ENCODE measurements around the gene PKP1. TPM values are rescaled to one million over a fixed set of nuclear protein-coding genes. Genes with fewer than 3 reads are reported as not detected.

Gene PKP1
- polyA plus RNA-seq, 3 donors: 0.12 to 0.24 (median 0.13) TPM

DNA sequence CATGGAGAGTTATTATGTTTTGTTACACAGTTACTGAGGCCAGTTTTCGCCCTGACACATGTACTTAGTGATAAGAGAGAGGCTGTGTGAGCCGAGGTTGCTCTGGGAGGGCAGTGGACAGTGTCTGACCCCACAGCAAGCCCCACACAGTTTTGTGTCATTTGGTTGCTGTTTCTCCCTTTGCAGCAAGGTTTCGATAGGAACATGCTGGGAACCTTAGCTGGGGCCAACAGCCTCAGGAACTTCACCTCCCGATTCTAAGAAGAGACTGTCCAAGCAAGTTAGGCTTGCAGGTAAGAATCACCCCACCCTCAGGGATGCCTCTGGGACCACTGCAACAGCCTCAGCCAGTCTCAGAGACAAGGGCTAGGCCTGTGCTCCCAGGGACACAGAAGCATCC, 45.3 kb downstream of the PKP1 start:
- DNase-seq: no peak

DNA sequence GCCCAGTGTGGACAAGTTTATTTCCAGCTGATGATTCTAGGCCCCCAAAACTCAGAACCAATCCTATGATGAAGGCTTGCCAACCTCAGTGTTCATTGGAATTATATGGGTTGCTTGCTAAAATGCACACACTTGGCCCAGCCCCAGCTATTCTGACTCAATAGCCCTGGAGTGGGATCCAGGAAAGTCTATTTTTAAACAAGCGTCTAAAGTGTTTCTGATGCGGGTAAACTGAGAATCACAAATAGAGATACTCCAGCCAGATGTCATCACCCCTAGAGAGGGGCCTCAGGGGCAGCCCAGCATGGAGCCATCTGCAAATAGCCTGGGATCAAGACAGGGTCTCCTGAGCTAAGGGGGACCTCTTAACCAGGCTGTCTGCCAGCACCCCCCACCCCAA, 46.0 kb downstream of the PKP1 start:
- DNase-seq: no peak

DNA sequence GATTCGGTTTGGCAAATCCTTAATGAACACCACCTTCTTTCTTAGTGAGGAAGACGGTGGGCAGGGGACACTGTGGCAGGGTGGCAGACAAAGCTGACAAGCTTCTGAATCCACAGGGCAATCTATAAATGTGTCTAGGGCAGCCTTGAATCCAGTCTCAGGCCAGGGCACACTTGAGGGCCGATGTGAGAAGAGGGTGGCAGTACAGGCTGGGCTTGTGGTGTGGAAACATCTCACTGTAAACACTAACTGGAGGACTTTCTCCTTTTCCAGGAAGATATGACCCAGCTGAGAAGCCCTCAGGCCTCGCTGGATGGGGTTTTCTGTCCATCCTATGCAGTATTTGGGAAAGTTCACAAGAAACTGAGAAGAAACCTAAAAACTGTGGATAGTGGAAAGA, 46.5 kb downstream of the PKP1 start:
- DNase-seq: no peak

DNA sequence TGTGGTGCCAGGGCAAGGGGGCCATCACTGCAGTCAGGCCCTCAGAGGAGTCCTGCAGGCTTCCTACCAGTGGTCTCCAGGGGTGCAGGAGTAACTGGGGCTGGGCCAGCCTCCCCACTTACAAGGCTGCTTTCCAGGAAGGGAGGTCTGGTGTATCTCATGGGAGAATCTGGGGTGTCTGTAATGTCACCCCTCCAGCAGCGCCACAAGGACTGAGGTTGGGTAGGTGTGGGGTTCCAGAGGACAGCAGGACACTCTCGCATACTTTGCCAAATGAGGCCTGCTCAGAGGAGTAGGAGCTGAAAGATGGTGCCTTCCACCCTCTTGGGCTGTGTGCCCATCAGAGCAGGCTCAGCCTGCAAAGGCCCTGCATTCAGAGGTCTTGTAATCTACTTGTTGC, 47.2 kb downstream of the PKP1 start:
- DNase-seq: no peak

DNA sequence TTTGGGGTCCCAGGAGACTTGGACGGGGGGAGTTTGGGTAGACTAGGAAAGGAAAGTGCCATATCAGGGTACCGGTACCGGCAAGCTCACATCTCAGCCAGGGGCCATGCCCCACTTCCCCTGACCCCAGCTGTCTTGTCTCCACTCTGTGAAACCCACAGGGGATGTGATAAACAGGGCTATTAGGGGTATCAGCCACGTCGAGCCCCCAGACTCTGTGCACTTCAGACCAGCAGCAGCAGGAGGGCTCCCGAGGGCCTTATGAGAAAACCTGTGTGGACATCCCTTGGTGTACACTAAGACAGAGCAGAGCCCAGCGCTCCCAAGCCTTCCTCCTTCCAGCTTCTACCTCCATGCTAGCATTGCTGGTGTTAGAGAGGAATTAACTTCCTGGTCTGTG, 47.9 kb downstream of the PKP1 start:
- no peak for DNase-seq

DNA sequence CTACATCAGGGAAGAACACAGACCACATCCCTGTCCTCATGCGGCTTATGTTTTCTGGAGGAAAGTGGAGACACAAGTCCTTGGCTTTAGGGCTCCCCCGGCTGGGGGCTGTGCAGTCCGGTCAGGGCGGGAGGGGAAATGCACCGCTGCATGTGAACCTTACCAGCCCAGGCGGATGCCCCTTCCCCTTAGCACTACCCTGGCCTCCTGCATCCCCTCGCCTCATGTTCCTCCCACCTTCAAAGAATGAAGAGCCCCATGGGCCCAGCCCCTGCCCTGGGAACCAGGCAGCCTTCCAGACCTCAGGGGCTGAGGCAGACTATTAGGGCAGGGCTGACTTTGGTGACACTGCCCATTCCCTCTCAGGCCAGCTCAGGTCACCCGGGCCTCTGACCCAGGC, 48.7 kb downstream of the PKP1 start:
- DNase-seq: no peak

DNA sequence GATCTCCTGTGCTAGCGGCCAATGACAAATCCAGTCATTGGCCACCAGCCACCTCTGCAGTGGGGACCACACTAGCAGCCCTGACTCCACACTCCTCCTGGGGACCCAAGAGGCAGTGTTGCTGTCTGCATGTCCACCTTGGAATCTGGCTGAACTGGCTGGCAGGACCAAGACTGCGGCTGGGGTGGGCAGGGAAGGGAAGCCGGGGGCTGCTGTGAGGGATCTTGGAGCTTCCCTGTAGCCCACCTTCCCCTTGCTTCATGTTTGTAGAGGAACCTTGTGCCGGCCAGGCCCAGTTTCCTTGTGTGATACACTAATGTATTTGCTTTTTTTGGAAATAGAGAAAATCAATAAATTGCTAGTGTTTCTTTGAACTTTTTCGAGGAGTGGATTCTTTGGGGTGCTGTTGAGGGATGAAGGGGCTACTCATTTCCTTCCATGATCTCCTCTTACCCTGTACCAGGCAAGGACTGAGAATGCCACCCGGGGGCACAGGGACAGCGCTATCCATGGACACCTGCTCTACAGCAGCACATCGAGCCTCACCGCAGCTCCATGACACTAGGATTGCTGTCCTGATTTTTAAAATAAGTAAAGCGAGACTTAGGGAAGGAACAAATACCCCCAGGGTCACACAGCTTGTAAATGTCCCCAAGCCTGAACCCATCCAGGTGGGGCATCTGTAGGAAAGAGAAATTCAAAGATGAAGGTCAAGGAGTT, 49.5 kb downstream of the PKP1 start:
- no peak for DNase-seq

DNA sequence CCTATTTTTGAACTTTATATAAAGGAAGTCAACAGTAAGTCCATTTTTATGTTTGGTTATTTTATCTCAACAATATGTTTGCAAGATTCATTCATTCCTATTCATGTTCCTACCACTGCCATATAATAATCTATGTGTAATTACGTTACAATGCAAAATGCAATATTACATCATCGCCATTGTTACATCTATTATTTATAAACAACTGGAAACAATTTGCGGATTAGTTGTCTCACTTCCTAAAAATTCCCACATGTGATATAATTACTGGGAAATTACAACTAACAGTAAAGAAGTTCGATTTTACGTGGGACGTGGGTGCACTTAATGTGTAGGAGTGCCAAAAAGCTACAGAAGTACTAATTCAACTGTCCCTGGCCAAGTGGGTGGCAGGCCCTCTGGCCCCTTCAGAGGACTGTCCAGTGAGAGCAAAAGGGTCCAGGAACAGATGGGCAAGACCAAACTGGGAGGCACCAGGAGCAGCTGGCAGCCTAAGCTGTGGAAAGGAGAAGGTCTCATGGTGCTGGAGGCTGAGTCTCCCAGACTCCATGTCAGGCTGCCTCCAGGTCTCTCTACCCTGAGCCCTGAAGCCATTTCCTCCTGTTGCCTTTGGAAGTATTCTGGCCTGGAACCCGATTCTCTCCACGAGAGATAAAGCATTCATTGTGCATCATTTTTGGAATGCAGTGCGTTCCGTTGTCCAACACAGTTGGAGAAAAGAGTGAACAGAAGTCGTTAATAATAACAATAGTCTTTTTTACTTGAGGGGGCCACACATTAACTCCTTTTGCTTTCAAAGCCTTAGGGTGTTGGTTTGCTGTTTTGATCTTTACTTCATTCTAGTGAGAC, 51.2 kb downstream of the PKP1 start:
- DNase-seq: no peak

DNA sequence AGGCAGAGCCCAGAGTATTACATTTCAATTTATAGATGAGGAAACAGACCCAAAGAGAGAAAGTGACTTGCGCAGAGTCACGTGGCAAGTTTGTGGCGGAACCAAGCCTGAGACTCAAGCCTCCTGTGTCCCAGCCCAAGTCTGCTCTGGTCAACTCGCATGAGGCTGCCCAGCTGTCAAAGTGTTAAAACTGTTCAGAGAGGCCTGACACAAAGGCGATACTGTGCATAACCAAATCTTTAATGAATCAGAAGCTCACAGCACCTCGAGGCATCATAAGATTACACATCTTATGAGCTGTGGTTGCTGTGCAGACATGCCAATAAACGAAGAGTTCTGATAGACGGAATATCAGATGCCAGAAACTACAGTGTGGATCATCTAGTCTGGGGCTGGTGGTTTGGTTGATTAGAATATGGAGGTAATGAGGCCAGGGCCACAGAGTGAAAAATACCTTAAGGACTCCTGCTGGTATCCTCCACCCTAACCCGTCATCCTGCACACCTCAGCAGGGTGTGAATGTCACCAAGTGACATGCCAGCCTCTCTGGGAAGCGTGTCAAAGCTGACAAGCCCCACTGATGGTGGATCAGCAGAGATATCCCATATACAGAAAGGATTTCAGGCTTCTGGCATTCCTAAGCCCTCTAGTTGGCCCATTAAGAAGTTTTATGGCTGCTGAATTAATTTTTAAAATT, 52.0 kb downstream of the PKP1 start:
- DNase-seq: no peak

DNA sequence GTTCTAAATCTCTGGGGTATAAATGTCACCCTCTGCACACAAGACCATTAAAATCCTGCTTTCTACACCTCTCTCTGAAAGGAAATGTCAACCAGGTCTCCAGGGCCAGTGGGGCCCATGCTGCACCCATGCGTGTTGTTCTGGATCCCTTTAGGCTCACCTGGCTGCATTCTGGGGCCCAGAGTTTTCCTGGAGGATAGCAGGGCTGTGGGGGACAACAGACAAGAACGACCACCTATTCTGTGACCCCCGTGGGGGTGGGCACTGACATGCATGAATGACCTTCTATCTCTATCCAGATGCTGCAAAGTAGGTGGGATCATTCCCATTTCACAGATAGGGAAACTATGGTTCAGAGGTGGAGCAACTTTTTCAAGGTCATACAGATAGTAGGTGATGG, 52.6 kb downstream of the PKP1 start:
- no peak for DNase-seq

DNA sequence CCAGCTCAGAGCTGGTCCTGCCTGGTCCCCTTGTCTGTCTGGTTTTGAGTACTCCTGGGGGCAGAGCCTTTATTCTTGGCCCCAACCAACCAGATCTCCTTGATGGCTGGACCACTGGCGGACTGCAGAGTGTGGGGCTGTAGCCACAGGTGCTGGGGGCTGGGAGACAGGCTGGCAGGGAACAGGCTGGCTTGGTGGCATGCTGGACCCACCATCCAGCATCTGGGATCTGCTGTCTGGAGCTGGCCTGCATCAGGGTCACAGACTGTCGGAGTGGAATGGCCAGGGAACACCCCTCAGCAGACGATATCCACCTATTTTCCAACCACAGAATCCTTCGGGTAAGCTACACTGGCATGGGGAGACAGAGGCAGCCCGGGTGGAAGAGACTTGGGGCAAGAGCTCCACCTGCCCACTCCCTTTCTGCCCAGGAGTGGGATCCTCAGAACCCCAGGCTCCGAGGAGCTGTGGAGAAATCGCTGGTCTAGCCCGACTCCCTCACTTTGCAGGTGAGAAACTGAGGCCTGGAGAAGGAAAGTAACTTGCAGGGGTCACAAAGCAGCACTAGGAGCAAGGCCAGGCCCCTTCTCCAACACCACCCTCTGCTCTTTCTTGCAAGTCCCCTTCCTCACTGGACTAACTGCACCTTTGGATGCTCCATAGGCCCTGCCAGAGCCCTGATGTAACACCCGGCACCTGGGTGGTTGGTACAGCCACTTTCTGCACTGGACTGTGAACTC, 53.6 kb downstream of the PKP1 start:
- no peak for DNase-seq

DNA sequence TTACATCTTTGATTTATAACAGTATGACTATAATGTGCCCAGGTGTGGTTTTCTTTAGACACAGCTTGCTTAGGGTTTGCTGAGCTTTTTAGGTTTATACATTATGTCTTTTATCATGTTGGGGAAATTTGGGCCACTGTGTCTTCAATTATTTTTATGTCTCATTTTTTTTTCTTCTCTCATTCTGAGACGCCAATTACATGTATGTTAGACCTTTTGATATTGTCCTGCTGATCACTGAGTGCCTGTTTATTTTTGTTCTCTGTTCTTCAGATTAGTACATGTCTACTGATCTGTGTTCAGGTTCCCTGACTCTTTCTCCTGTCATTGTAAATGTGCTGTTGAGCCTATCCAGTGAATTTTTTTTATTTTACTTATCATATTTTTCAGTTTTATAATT, 58.1 kb downstream of the PKP1 start:
- no peak for DNase-seq

DNA sequence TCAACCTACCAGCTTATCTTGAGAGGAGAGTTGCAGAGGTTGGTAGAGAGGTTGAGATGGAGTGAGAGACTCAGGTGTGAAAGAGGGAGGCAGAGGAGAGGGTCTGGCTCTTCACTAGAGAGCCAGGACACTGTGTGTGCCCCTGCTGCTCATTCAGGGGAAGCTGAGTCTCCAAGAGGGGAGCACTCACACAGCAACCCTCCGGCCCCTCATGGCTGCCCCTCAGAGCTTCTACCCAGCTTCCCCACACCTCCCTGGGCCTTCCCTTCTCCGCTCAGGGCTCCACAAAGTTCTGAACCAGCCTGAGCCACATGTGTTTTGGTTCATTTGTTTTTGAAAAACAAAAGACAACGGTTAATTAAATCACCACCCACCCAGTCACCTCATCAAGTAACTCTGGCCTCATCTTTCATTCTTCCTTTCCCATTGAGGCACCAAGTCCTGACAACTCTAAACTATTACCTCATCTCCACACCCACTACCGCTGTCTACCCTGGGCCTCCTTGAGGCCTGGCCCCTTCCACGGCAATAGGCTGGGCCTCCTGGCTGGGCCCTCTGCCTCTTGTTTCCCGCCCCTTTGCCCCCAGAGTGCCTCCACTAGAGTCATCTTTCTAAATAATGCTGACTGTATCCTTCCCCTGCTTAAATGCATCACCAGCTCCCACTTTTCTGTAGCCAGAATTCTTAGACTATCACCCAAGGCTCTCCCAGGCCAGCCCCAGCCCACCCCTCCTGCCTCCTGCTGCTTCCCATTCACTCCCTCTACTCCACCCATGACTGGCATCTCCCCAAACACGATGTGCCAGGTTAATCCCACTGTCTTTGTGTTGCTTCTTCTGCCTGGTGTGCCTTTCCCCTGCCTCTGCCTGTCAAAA, 61.1 kb downstream of the PKP1 start:
- DNase-seq: peak; percentile 27

DNA sequence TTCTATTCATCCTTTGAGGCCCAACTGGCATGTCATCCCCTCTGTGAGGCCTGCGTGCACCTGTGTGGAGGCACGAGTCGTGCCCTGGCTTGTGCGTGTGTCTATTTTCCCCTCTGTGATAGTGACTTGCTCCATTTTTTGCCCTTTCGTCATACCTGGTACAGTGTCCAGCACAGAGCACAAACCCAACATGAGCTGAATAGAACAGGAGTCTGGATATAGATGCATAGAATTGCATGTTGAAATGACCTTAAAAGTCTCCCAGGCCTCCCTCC, 61.7 kb downstream of the PKP1 start:
- DNase-seq: no peak

DNA sequence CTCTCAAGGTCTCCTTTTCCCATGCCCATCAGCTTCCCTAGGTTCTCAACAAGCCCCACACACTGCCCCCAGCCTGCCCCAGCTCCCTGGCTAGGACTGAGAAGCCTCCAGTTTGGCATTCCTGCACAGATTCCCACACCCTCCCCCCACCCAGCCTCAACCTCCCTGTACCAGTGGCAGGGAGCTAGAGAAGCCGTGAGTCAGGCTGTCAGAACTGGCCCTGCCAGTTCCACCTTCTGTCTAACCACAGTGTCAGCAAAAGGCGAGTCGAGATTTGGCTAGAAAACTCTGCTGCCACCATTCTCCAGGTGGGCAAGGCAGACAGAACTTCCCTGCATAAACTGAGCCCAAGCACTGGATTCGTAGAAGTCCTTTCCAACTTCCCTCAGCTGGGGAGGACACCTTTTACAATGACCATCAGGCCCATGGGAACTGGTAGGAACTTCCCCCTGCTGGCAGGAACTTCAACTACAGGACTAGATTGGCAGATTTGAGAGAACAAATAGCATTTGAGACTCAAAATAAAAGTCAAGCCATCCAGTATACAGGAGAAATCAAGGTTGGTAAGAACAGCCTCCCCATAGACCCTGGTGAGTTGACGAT, 63.1 kb downstream of the PKP1 start:
- peak; percentile 47 for DNase-seq

DNA sequence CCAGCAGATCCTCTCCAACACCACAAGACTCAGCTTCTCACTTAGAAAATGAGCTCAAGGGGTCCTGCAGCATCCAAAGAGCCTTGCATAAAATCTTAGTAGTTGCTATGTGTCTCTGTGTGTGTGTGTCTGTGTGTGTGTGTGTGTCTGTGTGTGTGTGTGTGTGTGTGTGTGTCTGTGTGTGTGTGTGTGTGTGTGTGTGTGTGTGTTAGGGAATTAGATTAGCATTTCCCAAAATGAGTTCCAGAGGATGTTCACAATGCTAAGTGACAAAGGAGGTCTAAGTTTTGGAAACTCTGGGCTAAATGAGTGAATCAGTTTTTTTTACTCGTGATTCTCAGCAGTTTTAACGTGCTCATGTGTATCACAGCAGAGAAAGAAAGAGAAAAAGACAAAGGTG, 63.7 kb downstream of the PKP1 start:
- no peak for DNase-seq

DNA sequence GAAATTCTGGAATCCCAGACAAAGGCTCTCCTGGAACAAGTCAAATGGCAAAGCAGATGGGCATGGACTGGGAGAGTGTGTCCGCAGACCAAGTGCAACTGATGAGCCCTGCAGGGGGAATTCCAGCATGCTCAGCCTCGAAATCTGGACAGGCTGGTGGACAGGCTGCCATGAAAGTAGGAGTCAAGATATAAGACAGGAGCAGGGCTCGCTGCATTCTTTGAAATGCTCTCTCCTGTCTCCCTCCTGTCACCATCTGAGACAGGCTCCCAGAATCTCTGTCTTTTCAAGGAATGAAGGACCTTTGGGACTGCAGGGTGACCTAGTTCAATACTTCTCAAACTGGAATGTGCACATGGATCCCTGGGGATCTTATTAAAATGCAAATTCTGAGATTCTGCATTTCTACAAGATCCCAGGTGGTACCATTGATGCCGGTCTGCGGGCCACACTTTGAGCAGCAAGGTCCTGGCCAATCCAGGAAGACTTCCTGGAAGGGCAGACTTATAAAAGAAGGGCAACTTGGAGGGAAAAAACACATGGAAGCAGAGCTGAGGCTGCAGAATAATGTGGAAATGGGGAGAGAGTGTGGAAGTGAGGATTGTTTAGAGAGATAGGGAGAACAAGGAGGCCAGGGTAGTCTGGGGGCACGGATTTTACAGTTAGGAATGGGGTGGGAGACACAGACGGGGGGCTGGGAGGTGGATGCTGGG, 64.3 kb downstream of the PKP1 start:
- DNase-seq: no peak

DNA sequence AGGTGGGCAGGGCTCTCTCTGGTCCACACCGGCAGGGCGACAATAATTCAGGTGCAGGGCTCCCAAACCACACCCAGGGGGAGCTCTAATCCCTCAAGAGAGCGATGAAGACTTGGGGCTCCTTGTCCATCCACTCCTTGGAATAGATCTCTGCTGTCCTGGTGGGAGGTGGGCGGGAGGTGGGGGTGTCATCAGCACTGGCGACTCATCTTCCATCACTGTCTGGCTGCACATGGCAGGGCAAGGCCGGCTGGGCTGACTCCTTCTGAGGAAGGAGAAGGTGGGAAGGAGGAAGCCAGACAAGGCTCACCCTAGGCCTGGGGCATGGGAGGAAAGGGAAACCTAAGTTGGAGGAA, 64.9 kb downstream of the PKP1 start:
- peak; percentile 53 for DNase-seq

DNA sequence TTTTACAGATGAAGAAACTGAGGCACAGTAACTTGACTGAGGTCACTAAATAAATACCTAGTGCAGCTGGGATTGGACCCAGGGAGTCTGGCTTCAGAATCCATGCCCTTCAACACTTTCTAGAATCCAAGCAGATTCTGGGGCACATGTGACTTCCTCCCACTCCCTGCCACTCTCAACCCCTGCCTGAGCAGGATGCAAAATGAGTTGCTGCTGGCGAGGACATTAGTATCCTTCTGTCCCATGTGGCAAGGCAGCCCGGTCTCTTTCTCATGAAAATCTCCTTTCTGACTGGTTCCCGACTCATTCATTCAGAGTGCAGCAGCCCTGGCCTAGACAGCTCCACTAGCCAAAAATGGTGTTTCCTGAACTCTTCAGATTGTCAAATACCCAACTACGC, 65.8 kb downstream of the PKP1 start:
- DNase-seq: no peak

DNA sequence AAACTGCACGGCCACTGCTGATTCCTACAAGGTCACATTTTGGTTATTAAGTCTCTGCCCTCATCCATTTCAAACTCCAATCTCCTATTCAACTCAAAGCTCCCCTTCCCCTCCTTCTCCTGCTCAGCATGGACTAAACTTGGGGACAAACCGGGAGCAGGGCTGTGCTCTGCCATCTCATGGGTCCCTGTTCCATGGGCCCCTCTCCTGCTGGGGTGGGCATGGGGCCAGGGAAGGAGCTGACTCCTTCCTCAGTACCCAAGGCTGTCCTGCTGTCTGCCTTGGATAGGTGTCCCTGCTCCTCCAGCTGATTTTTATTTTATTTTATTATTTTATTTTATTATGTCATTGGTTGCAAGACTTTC, 67.0 kb downstream of the PKP1 start:
- no peak for DNase-seq

DNA sequence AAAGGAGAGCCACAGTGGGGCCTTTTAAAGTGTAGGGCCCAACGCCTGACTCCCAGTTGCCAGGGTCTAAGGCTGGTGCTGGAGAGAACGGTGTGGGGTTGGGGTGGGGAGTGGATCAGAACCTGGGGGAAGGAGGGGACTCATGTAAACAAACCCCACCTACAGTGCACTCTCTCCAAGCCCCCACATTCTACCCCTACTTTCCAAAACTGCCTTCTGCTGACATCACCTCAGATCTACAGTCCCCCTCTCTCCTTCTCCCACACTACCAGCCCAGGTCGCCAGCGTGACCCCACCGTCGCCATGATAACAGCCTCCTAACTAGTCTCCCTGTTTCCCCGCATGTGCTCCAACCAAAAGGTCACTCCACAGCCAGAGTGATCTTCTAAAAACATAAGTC, 67.6 kb downstream of the PKP1 start:
- no peak for DNase-seq
